Stimulated activated naive CD8-positive, alpha-beta T cell treated with anti-CD3 and anti-CD28 coated beads, Interleukin-15, amount 100 ng/mL, for 72 hours (primary cell): Measurements from ENCODE around the gene NFATC1.

Source experiments
- ATAC-seq: fragments of 150-1000 bp; cut with Tn5 transposase; 2 replicates; pipeline ENCODE4 v1.10.0; 2021; ENCODE audit warnings: mild to moderate bottlenecking, moderate library complexity
- DNase-seq, 2 donors: peaks; one replicate each; pipeline ENCODE4 v3.0.0; 2021 to 2022
- H3K27ac Mint-ChIP-seq, 2 donors: one replicate each; pipeline ENCODE4 v1.8.0; 2022; ENCODE audit warnings: mild to moderate bottlenecking in 2 of 2, mixed read lengths in 2 of 2, moderate library complexity in 2 of 2
- H3K27me3 Mint-ChIP-seq: one replicate; pipeline ENCODE4 v1.8.0; 2022; ENCODE audit warnings: mixed read lengths
- H3K4me1 Mint-ChIP-seq: one replicate; pipeline ENCODE4 v1.8.0; 2022; ENCODE audit warnings: mild to moderate bottlenecking, mixed read lengths
- H3K4me3 Mint-ChIP-seq, 2 donors: one replicate each; pipeline ENCODE4 v1.8.0; 2022; ENCODE audit warnings: mild to moderate bottlenecking in 2 of 2, mixed read lengths in 2 of 2, moderate library complexity in 1 of 2
- H3K9me3 Mint-ChIP-seq, 2 donors: one replicate each; pipeline ENCODE4 v1.8.0; 2022; ENCODE audit warnings: mixed read lengths in 2 of 2

NFATC1 gene

DNA sequence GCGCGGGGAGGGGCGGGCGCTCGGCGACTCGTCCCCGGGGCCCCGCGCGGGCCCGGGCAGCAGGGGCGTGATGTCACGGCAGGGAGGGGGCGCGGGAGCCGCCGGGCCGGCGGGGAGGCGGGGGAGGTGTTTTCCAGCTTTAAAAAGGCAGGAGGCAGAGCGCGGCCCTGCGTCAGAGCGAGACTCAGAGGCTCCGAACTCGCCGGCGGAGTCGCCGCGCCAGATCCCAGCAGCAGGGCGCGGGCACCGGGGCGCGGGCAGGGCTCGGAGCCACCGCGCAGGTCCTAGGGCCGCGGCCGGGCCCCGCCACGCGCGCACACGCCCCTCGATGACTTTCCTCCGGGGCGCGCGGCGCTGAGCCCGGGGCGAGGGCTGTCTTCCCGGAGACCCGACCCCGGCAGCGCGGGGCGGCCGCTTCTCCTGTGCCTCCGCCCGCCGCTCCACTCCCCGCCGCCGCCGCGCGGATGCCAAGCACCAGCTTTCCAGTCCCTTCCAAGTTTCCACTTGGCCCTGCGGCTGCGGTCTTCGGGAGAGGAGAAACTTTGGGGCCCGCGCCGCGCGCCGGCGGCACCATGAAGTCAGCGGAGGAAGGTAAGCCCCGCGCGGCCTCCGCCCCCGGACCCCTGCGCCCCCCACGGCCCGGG is at the start of gene NFATC1:
Gene NFATC1, plus strand, starts transcription at position 170 of the 644 bp plus-strand sequence. Its CDS starts 295 bp downstream, at position 465.
- H3K4me3 Mint-ChIP-seq: peak within 1 kb of the TSS; percentile 92 to 98
- H3K9me3 Mint-ChIP-seq: no peaks in the 10 kb centered on the region
- peak; percentile 53 for ATAC-seq
- peak within 1 kb of the TSS; percentile 89 to 96 for H3K27ac Mint-ChIP-seq
- peak; percentile 84 to 86 for DNase-seq
- H3K4me1 Mint-ChIP-seq: peaks cover 43% of the 10 kb centered on the region
- peaks cover 13% of the 10 kb centered on the region for H3K27me3 Mint-ChIP-seq

GRCh38 chr18:79345981-79346380 is 49.7 kb upstream of the NFATC1 start:
- no peaks in the 10 kb centered on the region for H3K4me1 Mint-ChIP-seq
- H3K9me3 Mint-ChIP-seq: no peaks in the 10 kb centered on the region
- H3K4me3 Mint-ChIP-seq: no peak overlapping the region
- H3K27ac Mint-ChIP-seq: no peak overlapping the region
- ATAC-seq (no peak), DNase-seq (no peak)
- no peaks in the 10 kb centered on the region for H3K27me3 Mint-ChIP-seq

DNA sequence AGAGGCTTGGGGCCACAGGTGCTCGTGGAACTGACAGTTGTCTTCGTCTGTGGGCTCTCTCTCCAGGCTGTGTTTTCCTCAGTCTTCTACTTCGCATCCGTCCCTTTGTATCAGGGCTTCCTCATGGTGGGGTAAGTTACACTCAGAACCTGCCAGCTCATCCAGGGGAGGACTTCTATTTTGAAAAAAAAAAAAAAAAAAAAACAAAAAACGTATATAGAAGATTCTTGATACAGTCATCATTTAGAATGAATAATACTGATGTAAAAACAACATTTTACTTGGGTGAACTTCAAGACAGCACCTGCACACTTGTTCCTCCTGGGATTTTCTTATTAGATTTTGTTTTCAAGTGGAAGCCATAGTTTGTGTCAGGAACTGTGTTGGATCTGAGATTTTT is 47.7 kb upstream of the NFATC1 start:
- Mint-ChIP-seq H3K4me1 (no peaks in the 10 kb centered on the region), H3K27me3 (no peaks in the 10 kb centered on the region), H3K27ac (peak overlapping the region in 1 of 2 donors; percentile 59), H3K4me3 (no peak overlapping the region), H3K9me3 (no peaks in the 10 kb centered on the region)
- ATAC-seq (no peak), DNase-seq (no peak)

GRCh38 chr18:79352432-79352831 is 43.3 kb upstream of the NFATC1 start:
- no peak for DNase-seq
- no peak for ATAC-seq
- Mint-ChIP-seq H3K9me3 (no peaks in the 10 kb centered on the region), H3K4me1 (no peaks in the 10 kb centered on the region), H3K4me3 (no peak overlapping the region), H3K27me3 (no peaks in the 10 kb centered on the region), H3K27ac (no peak overlapping the region)

DNA sequence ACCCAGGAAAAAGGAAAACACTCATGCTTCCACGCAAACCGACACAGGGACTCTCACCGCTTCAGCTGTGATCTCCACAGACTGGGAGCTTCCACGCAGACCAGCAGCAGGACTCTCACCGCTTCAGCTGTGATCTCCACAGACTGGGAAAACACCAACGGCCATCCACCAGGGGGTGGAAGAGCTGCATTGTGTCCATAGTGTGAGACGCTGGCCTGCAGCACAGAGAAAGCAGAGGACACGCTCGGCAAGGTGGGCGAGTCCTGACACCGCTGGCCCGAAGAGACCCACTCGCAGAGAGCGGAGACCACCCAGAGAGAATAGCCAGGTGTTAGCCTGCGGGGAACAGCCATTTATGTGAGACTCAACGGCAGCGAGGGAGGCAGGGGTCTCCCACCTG is 42.5 kb upstream of the NFATC1 start:
- no peak overlapping the region for H3K4me3 Mint-ChIP-seq
- DNase-seq (no peak), ATAC-seq (no peak)
- H3K27me3 Mint-ChIP-seq: no peaks in the 10 kb centered on the region
- H3K9me3 Mint-ChIP-seq: no peaks in the 10 kb centered on the region
- no peak overlapping the region for H3K27ac Mint-ChIP-seq
- H3K4me1 Mint-ChIP-seq: no peaks in the 10 kb centered on the region

DNA sequence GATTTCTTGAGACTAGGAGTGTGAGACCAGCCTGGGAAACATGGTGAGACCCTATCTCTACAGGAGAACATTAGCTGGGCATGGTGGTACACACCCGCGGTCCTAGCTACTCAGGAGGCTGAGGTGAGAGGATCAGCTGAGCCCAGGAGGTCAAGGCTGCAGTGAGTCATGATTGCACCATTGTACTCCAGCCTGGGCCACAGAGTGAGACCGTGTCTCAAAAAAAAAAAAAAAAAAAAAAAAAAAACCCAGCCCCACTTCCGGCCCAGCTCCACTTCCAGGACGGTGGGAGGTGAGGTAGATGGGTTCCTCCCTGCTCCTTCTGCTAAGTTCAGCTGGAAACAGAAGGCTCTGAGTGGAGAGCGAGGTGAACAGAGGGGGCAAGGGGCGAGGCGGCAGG is 41.4 kb upstream of the NFATC1 start:
- no peak for DNase-seq
- Mint-ChIP-seq H3K4me3 (no peak overlapping the region), H3K9me3 (no peaks in the 10 kb centered on the region), H3K27ac (no peak overlapping the region), H3K27me3 (no peaks in the 10 kb centered on the region), H3K4me1 (no peaks in the 10 kb centered on the region)
- ATAC-seq: no peak

GRCh38 chr18:79355433-79356335 is 40.0 kb upstream of the NFATC1 start:
- no peak for DNase-seq
- Mint-ChIP-seq H3K4me3 (no peak overlapping the region), H3K9me3 (no peaks in the 10 kb centered on the region), H3K27me3 (no peaks in the 10 kb centered on the region), H3K4me1 (no peaks in the 10 kb centered on the region), H3K27ac (no peak overlapping the region)
- no peak for ATAC-seq

- DNase-seq: no peak
- Mint-ChIP-seq H3K9me3 (no peaks in the 10 kb centered on the region), H3K4me3 (no peak overlapping the region), H3K27me3 (no peaks in the 10 kb centered on the region), H3K27ac (no peak overlapping the region), H3K4me1 (no peaks in the 10 kb centered on the region)
- no peak for ATAC-seq
These were observed 39.3 kb upstream of the NFATC1 start for GRCh38 chr18:79356435-79356834.

GRCh38 chr18:79360933-79361332 is 34.8 kb upstream of the NFATC1 start:
- no peak overlapping the region for H3K4me3 Mint-ChIP-seq
- no peak for DNase-seq
- ATAC-seq: no peak
- H3K4me1 Mint-ChIP-seq: no peaks in the 10 kb centered on the region
- no peaks in the 10 kb centered on the region for H3K9me3 Mint-ChIP-seq
- no peaks in the 10 kb centered on the region for H3K27me3 Mint-ChIP-seq
- no peak overlapping the region for H3K27ac Mint-ChIP-seq

- ATAC-seq (no peak), DNase-seq (no peak)
- Mint-ChIP-seq H3K4me3 (no peak overlapping the region), H3K4me1 (no peaks in the 10 kb centered on the region), H3K27me3 (no peaks in the 10 kb centered on the region), H3K9me3 (no peaks in the 10 kb centered on the region), H3K27ac (no peak overlapping the region)
These were observed 33.8 kb upstream of the NFATC1 start for GRCh38 chr18:79361766-79362522.

DNA sequence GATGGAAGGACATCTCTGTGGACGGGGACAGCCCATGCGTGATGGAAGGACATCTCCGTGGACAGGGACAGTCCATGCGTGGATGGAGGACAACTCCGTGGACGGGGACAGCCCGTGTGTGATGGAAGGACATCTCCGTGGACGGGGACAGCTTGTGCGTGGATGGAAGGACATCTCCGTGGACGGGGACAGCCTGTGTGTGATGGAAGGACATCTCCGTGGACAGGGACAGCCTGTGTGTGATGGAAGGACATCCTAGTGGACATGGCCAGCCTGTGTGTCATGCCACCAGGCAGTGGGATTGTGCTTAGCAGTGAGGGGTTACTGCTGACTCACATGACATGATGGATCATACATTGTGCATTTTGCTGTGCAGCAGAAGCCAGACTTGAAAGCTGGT is 30.0 kb upstream of the NFATC1 start:
- no peak overlapping the region for H3K4me3 Mint-ChIP-seq
- H3K4me1 Mint-ChIP-seq: peaks cover 23% of the 10 kb centered on the region
- no peaks in the 10 kb centered on the region for H3K9me3 Mint-ChIP-seq
- no peaks in the 10 kb centered on the region for H3K27me3 Mint-ChIP-seq
- no peak for ATAC-seq
- H3K27ac Mint-ChIP-seq: peak overlapping the region in 1 of 2 donors; percentile 66
- no peak for DNase-seq

GRCh38 chr18:79366177-79367094 is 29.3 kb upstream of the NFATC1 start:
- H3K9me3 Mint-ChIP-seq: no peaks in the 10 kb centered on the region
- ATAC-seq: no peak
- H3K4me1 Mint-ChIP-seq: peaks cover 31% of the 10 kb centered on the region
- H3K4me3 Mint-ChIP-seq: no peak overlapping the region
- H3K27me3 Mint-ChIP-seq: no peaks in the 10 kb centered on the region
- DNase-seq: no peak
- H3K27ac Mint-ChIP-seq: peak overlapping the region; percentile 19 to 88

GRCh38 chr18:79367480-79367879 is 28.2 kb upstream of the NFATC1 start:
- no peaks in the 10 kb centered on the region for H3K9me3 Mint-ChIP-seq
- DNase-seq: no peak
- H3K4me1 Mint-ChIP-seq: peaks cover 38% of the 10 kb centered on the region
- ATAC-seq: no peak
- H3K27me3 Mint-ChIP-seq: no peaks in the 10 kb centered on the region
- peak overlapping the region in 1 of 2 donors; percentile 57 for H3K27ac Mint-ChIP-seq
- no peak overlapping the region for H3K4me3 Mint-ChIP-seq

DNA sequence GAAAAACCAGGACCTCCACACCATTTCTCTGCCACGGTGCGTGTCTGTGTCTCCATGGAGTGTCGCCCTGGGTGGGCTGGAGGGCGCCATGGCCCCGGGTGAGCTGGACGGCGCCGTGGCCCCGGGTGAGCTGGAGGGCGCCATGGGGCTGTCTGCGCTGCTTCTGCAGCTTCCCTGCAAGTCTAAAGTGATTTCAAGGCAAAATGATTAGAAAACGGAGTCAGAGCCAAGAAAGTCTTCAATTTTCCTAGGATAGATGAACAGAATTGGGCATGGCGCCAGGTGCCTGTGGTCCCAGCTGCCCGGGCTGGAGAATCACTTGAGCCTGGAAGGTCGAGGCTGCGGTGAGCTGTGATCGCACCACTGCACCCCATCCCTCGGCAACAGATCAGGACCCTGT is 27.7 kb upstream of the NFATC1 start:
- Mint-ChIP-seq H3K27ac (no peak overlapping the region), H3K27me3 (no peaks in the 10 kb centered on the region), H3K9me3 (no peaks in the 10 kb centered on the region), H3K4me3 (no peak overlapping the region), H3K4me1 (peaks cover 38% of the 10 kb centered on the region)
- DNase-seq (no peak), ATAC-seq (no peak)

- ATAC-seq (peak; percentile 51), DNase-seq (no peak)
- Mint-ChIP-seq H3K4me1 (peaks cover 38% of the 10 kb centered on the region), H3K27me3 (no peaks in the 10 kb centered on the region), H3K4me3 (no peak overlapping the region), H3K27ac (peak overlapping the region; percentile 29 to 81), H3K9me3 (no peaks in the 10 kb centered on the region)
These were observed 27.0 kb upstream of the NFATC1 start for GRCh38 chr18:79368681-79369080.
